Measurements from ENCODE around the gene NMUR1.

- TF ChIP-seq CTCF (IDR thresholded peaks at IDR 0.05; ENCODE audit: low read length): no peak
- TF ChIP-seq EZH2 (optimal IDR thresholded peaks at IDR 0.05; ENCODE audit: low read depth, low read length): no peak
Measured at GRCh38 chr2:231565887-231566594, 35.8 kb upstream of the NMUR1 start.
